HCT116 (cell line): ENCODE measurements around the gene TNIK. TPM values are rescaled to one million over a fixed set of nuclear protein-coding genes. Genes with fewer than 3 reads are reported as not detected.

Experiments used
- ATAC-seq: fragments of 200-7000 bp; cut with Tn5 transposase; 2 replicates; pipeline ENCODE4 v1.9.1; 2020; ENCODE audit warnings: mild to moderate bottlenecking, moderate library complexity
- BruUV-seq: library from RNA; stranded (reverse); fragments of 400-500 nt; replicated peaks from 2 replicates; lab custom pipeline; 2021; lab: Mats Ljungman, UMichigan
- CTCF ChIA-PET: fragments of 300-600 bp; sonication (Branson Sonifier 250); formaldehyde crosslinking; loops from one replicate; lab custom pipeline; 2021; ENCODE audit warnings: antibody characterized with exemption; lab: Charles Lee
- POLR2A ChIA-PET: fragments of 300-600, 350-600 bp; sonication (Branson Sonifier 250); formaldehyde crosslinking; loops from one replicate; lab custom pipeline; 2021; ENCODE audit warnings: antibody characterized with exemption; lab: Charles Lee
- RAD21 ChIA-PET, 2 experiments: fragments of 300-600 bp; sonication (Branson Sonifier 250); formaldehyde crosslinking; loops; one replicate each; lab custom pipeline; 2023; ENCODE audit warnings: low total read pairs in 2 of 2; ENCODE audit not compliant: uncharacterized antibody in 2 of 2, unreplicated experiment in 2 of 2, low non-redundant PET in 1 of 2; lab: Charles Lee
- DNase-seq: peaks from one replicate; pipeline ENCODE4 v3.0.0-alpha.2; 2010; ENCODE audit warnings: low read depth, low spot score
- H2AFZ ChIP-seq: fragments of 200-600 bp; shearing (Covaris generic), sonication (generic); 2 replicates; pipeline ENCODE4 v1.6.1; 2017; ENCODE audit warnings: low read depth, mixed run types, mixed read lengths, antibody characterized with exemption, low read length; ENCODE audit not compliant: poor library complexity, severe bottlenecking
- H3K27ac ChIP-seq: 2 replicates; pipeline ENCODE4 v1.5.1; 2012; ENCODE audit warnings: low read depth, low read length
- H3K27me3 ChIP-seq: fragments of 200-600 bp; sonication (generic); 2 replicates; pipeline ENCODE4 v1.6.1; 2016; ENCODE audit warnings: mixed run types, low read length, mixed read lengths; ENCODE audit not compliant: insufficient read depth
- H3K36me3 ChIP-seq, 2 experiments: fragments of 200-500 bp in 1 of 2; fragments of 200-600 bp in 1 of 2; sonication (Bioruptor generic) in 1 of 2; sonication (generic) in 1 of 2; 2 replicates each; pipeline versions ENCODE4 v1.5.1 to v1.6.1; 2014 to 2016; ENCODE audit warnings: low read length in 2 of 2, inconsistent platforms in 1 of 2, mixed read lengths in 1 of 2, mixed run types in 1 of 2; ENCODE audit not compliant: insufficient read depth in 2 of 2, control insufficient read depth in 1 of 2
- H3K4me1 ChIP-seq, 2 experiments: fragments of 200-600 bp in 1 of 2; sonication (generic) in 1 of 2; 2 replicates each; pipeline versions ENCODE4 v1.5.1 to v1.6.1; 2012 to 2017; ENCODE audit warnings: low read length in 2 of 2, inconsistent platforms in 1 of 2, mild to moderate bottlenecking in 1 of 2, mixed read lengths in 1 of 2, mixed run types in 1 of 2, moderate library complexity in 1 of 2; ENCODE audit not compliant: insufficient read depth in 2 of 2, control insufficient read depth in 1 of 2
- H3K4me2 ChIP-seq: fragments of 200-600 bp; sonication (generic); 2 replicates; pipeline ENCODE4 v1.6.1; 2017; ENCODE audit warnings: mixed run types, low read length, mixed read lengths
- H3K4me3 ChIP-seq, 2 experiments: fragments of 200-600 bp in 1 of 2; sonication (generic) in 1 of 2; replicated peaks in 1 of 2; 2 replicates each; pipeline ENCODE4 v1.5.1; 2011 to 2016; ENCODE audit warnings: low read length in 2 of 2, control low read depth in 1 of 2, low read depth in 1 of 2, mild to moderate bottlenecking in 1 of 2, mixed read lengths in 1 of 2, mixed run types in 1 of 2
- H3K79me2 ChIP-seq: fragments of 200-600 bp; sonication (generic); 2 replicates; pipeline ENCODE4 v1.6.1; 2017; ENCODE audit warnings: mild to moderate bottlenecking, mixed run types, low read length, moderate library complexity, mixed read lengths; ENCODE audit not compliant: insufficient read depth
- H3K9ac ChIP-seq: fragments of 200-600 bp; sonication (generic); 2 replicates; pipeline ENCODE4 v1.6.1; 2016; ENCODE audit warnings: low read length, mixed read lengths
- H3K9me2 ChIP-seq: fragments of 200-600 bp; sonication (generic), shearing (Covaris generic); 2 replicates; pipeline ENCODE4 v1.6.1; 2017; ENCODE audit warnings: mixed run types, mild to moderate bottlenecking, moderate library complexity; ENCODE audit not compliant: insufficient read depth
- H3K9me3 ChIP-seq, 2 experiments: fragments of 200-500 bp in 1 of 2; fragments of 200-600 bp in 1 of 2; sonication (Bioruptor generic) in 1 of 2; sonication (generic) in 1 of 2; 2 replicates each; pipeline ENCODE4 v1.6.1; 2014 to 2017; ENCODE audit warnings: low read length in 2 of 2, mixed read lengths in 2 of 2, inconsistent platforms in 1 of 2, low read depth in 1 of 2, mild to moderate bottlenecking in 1 of 2, mixed run types in 1 of 2, moderate library complexity in 1 of 2; ENCODE audit not compliant: control insufficient read depth in 1 of 2, insufficient read depth in 1 of 2
- H4K20me1 ChIP-seq: fragments of 200-600 bp; sonication (generic), shearing (Covaris generic); 2 replicates; pipeline ENCODE4 v1.6.1; 2017; ENCODE audit warnings: mixed run types, mild to moderate bottlenecking, moderate library complexity; ENCODE audit not compliant: insufficient read depth
- CBX3 ChIP-seq: IDR thresholded peaks from 2 replicates; pipeline ENCODE4 v1.6.1; 2012; ENCODE audit warnings: low read depth
- ELF1 ChIP-seq: IDR thresholded peaks from 2 replicates; pipeline ENCODE4 v1.6.1; 2012; ENCODE audit warnings: low read depth, borderline replicate concordance
- EZH2 ChIP-seq: fragments of 200-600 bp; sonication (generic); IDR thresholded peaks from 2 replicates; pipeline ENCODE4 v1.6.1; 2017; ENCODE audit warnings: antibody characterized with exemption, mixed run types
- EZH2phosphoT487 ChIP-seq: fragments of 200-600 bp; IDR thresholded peaks from 2 replicates; pipeline ENCODE4 v1.6.1; 2018; ENCODE audit warnings: antibody characterized with exemption, borderline replicate concordance
- FOSL1 ChIP-seq: IDR thresholded peaks from 2 replicates; pipeline ENCODE4 v1.6.1; 2012; ENCODE audit warnings: low read depth
- POLR2A ChIP-seq: IDR thresholded peaks from 2 replicates; pipeline ENCODE4 v1.7.0; 2011; ENCODE audit warnings: borderline replicate concordance; ENCODE audit not compliant: insufficient read depth, insufficient read length; ENCODE audit errors: extremely low read depth
- YY1 ChIP-seq: IDR thresholded peaks from 2 replicates; pipeline ENCODE4 v1.6.1; 2011; ENCODE audit warnings: low read length, low read depth, moderate library complexity, mild to moderate bottlenecking; ENCODE audit not compliant: insufficient replicate concordance; ENCODE audit errors: extremely low read depth
- ZFX ChIP-seq: fragments of 450-650 bp; IDR thresholded peaks from 2 replicates; pipeline ENCODE4 v1.6.1; 2017
- ZNF274 ChIP-seq: fragments of 200-500 bp; sonication (Bioruptor generic); IDR thresholded peaks from 2 replicates; pipeline ENCODE4 v1.6.1; 2014; ENCODE audit warnings: mild to moderate bottlenecking, low read depth, low read length, inconsistent platforms
- intact Hi-C: fragments of 100-400 bp; cut with micrococcal nuclease; formaldehyde crosslinking; loops from 2 replicates; pipeline ENCODE4 v1.10.0; 2022
- total RNA-seq: library from RNA; stranded (reverse); gene quantifications from one replicate; pipeline ENCODE4 v1.2.1, GENCODE V29; 2021; ENCODE audit not compliant: unreplicated experiment
- TF ChIP-seq, protein P1 (sequence below), 3 experiments: fragments of 200-600 bp in 1 of 3; sonication (generic) in 1 of 3; IDR thresholded peaks in 2 of 3; conservative IDR thresholded peaks in 1 of 3; 2 replicates each; pipeline ENCODE4 v1.5.1; 2012 to 2017; ENCODE audit warnings: low read depth in 2 of 3, low read length in 2 of 3, antibody characterized with exemption in 1 of 3, borderline replicate concordance in 1 of 3, control low read depth in 1 of 3, mild to moderate bottlenecking in 1 of 3, mixed read lengths in 1 of 3, mixed run types in 1 of 3, moderate library complexity in 1 of 3; ENCODE audit not compliant: insufficient read depth in 1 of 3

TNIK gene
- total RNA-seq, 1 experiment from 2014 or later = 24.1 TPM

DNA sequence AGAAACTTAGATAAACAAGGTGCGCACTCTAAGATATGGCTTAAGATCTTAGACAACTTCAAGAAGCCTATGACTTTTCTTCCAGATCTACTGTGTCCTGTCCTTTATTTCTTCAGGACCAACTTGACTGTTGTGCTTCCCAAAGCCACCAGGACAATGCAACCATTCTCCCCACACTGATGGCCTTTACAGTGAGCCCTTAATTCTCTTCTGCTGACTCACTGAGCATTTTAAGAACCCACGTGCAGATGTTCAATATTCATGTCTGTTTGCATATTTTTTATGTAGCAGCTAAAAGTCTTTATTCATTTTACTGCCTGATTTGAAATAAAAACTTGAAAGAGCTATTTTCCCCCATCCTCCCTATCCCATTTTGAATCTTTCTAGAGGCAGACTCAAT lies 330.4 kb downstream of the TNIK start:
- H3K4me2 ChIP-seq = no peak overlapping the region; the same call in 1 of the 2 replicates
- H4K20me1 ChIP-seq = no peaks in the 10 kb centered on the region
- peak; percentile 58; the same call in 1 of the 2 replicates for ATAC-seq
- H3K9me2 ChIP-seq = no peaks in the 10 kb centered on the region
- ChIA-PET RAD21 (no interaction called here), POLR2A (no interaction called here), CTCF (no interaction called here)
- H3K27ac ChIP-seq = no peak overlapping the region
- no peaks in the 10 kb centered on the region for H3K36me3 ChIP-seq
- H3K4me1 ChIP-seq = peaks cover 0 to 21% of the 10 kb centered on the region in 2 experiments; a peak in 1 of 4 replicates
- no peak overlapping the region for H2AFZ ChIP-seq
- intact Hi-C loops = no loop called here
- no peaks in the 10 kb centered on the region for H3K79me2 ChIP-seq
- H3K9ac ChIP-seq = no peak overlapping the region
- H3K9me3 ChIP-seq = no peaks in the 10 kb centered on the region
- no peak overlapping the region for H3K4me3 ChIP-seq
- TF ChIP-seq ZFX = no peak
- TF ChIP-seq ELF1 = no peak
- TF ChIP-seq, all 23 proteins: peak for 0
- BruUV-seq = no TSS peak
- H3K27me3 ChIP-seq = no peaks in the 10 kb centered on the region
- no peak for DNase-seq

DNA sequence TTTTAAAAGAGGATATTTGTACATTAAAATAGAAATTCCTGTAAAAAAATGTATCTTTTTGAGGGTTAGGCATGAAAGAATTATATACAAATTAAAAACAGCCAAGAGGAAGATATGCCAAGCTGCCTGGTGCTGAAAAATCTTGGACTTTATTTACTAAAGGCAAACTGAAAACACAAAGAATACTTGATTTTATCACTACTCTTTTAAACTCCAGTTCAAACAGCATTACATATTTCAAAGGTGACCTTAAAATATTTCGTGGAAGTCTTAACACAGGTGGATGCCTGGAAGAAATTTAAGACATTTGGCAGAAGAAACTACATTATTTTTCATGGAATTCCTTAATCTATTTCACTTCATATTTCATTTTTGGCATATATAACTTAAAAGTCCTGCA lies 332.6 kb downstream of the TNIK start:
- ChIA-PET POLR2A (no interaction called here), CTCF (no interaction called here), RAD21 (no interaction called here)
- BruUV-seq = no TSS peak
- no peaks in the 10 kb centered on the region for H3K79me2 ChIP-seq
- H3K9me3 ChIP-seq = no peaks in the 10 kb centered on the region
- ATAC-seq (no peak), DNase-seq (no peak)
- H4K20me1 ChIP-seq = no peaks in the 10 kb centered on the region
- no peak overlapping the region for H3K4me3 ChIP-seq
- intact Hi-C loops = no loop called here
- H3K27ac ChIP-seq = no peak overlapping the region
- H3K9me2 ChIP-seq = no peaks in the 10 kb centered on the region
- H3K9ac ChIP-seq = no peak overlapping the region
- peaks cover 0 to 13% of the 10 kb centered on the region in 2 experiments; a peak in 1 of 4 replicates for H3K4me1 ChIP-seq
- H3K36me3 ChIP-seq = peaks cover 0 to 4% of the 10 kb centered on the region in 2 experiments; a peak in 1 of 4 replicates
- H3K4me2 ChIP-seq = no peak overlapping the region
- H3K27me3 ChIP-seq = no peaks in the 10 kb centered on the region
- H2AFZ ChIP-seq = no peak overlapping the region
- TF ChIP-seq CBX3 = no peak
- TF ChIP-seq YY1 = no peak
- TF ChIP-seq ZFX = no peak
- TF ChIP-seq ELF1 = no peak
- TF ChIP-seq, protein P1, sequence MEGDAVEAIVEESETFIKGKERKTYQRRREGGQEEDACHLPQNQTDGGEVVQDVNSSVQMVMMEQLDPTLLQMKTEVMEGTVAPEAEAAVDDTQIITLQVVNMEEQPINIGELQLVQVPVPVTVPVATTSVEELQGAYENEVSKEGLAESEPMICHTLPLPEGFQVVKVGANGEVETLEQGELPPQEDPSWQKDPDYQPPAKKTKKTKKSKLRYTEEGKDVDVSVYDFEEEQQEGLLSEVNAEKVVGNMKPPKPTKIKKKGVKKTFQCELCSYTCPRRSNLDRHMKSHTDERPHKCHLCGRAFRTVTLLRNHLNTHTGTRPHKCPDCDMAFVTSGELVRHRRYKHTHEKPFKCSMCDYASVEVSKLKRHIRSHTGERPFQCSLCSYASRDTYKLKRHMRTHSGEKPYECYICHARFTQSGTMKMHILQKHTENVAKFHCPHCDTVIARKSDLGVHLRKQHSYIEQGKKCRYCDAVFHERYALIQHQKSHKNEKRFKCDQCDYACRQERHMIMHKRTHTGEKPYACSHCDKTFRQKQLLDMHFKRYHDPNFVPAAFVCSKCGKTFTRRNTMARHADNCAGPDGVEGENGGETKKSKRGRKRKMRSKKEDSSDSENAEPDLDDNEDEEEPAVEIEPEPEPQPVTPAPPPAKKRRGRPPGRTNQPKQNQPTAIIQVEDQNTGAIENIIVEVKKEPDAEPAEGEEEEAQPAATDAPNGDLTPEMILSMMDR (IDR thresholded peaks at IDR 0.05 in 2 of 3, conservative IDR thresholded peaks at IDR 0.05 in 1 of 3; ENCODE audit: borderline replicate concordance in 1 of 3, insufficient read depth in 1 of 3, low read depth in 2 of 3, low read length in 2 of 3) = no peak
- no peak for TF ChIP-seq POLR2A
- TF ChIP-seq EZH2phosphoT487 = no peak
- TF ChIP-seq EZH2 = no peak
- TF ChIP-seq FOSL1 = no peak
- TF ChIP-seq ZNF274 = no peak
